Skeletal muscle tissue (tissue), 4 donors: ENCODE data around the gene KCNF1. TPM values are rescaled to one million over a fixed set of nuclear protein-coding genes. Genes with fewer than 3 reads are reported as not detected.

ENCODE experiments used
- H3K27ac ChIP-seq: one replicate; pipeline ENCODE4 v1.7.0; 2013; ENCODE audit warnings: mild to moderate bottlenecking, low read depth, low read length, inconsistent platforms
- H3K27me3 ChIP-seq, 3 donors: one replicate each; pipeline ENCODE4 v1.7.0; 2013; ENCODE audit warnings: low read length in 3 of 3; ENCODE audit not compliant: control insufficient read depth in 3 of 3, insufficient read depth in 3 of 3
- H3K36me3 ChIP-seq, 3 donors: one replicate each; pipeline ENCODE4 v1.7.0; 2013; ENCODE audit warnings: low read length in 3 of 3; ENCODE audit not compliant: control insufficient read depth in 3 of 3, insufficient read depth in 3 of 3
- H3K4me1 ChIP-seq, 3 donors: one replicate each; pipeline ENCODE4 v1.7.0; 2013; ENCODE audit warnings: low read length in 3 of 3, mild to moderate bottlenecking in 3 of 3; ENCODE audit not compliant: control insufficient read depth in 3 of 3, insufficient read depth in 3 of 3
- H3K4me3 ChIP-seq, 3 donors: one replicate each; pipeline ENCODE4 v1.7.0; 2013; ENCODE audit warnings: low read length in 3 of 3
- H3K9ac ChIP-seq, 3 donors: one replicate each; pipeline ENCODE4 v1.7.0; 2013; ENCODE audit warnings: low read length in 3 of 3, mild to moderate bottlenecking in 3 of 3, moderate library complexity in 2 of 3, low read depth in 1 of 3
- H3K9me3 ChIP-seq, 3 donors: one replicate each; pipeline ENCODE4 v1.7.0; 2013; ENCODE audit warnings: low read length in 3 of 3; ENCODE audit not compliant: control insufficient read depth in 3 of 3
- total RNA-seq: library from RNA; depleted of rRNA; stranded (reverse); fragments of >200 nt; gene quantifications from one replicate; pipeline ENCODE4 v1.2.3, GENCODE V29; 2014
- donor health status: Osteomylitis.

Gene KCNF1
- total RNA-seq, 1 donor from 2014 or later: 1.6 TPM

DNA sequence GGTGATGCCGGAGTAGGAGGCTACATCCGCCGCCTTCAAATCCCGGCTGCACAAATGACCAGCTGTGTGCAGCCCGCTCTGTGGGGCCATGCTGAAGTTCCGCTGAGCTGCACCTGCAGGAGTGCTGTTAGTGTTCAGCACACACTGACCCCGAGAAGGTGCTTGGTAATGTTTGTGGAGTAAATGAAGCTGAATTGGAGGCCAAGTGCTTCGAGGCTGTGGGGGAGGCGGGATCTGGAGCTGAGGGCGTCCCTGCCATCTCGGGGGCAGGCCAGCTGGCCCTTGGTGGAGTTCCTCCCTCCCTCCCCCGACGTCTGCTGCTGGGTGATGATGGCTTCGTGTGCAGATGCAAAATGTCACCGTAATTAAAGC, 23.2 kb downstream of the KCNF1 start:
- H3K36me3 ChIP-seq: no peaks in the 10 kb centered on the region
- H3K27me3 ChIP-seq: peaks cover 0 to 12% (median 3%) of the 10 kb centered on the region in 3 donors
- no peak overlapping the region for H3K27ac ChIP-seq
- H3K9me3 ChIP-seq: no peaks in the 10 kb centered on the region
- H3K4me1 ChIP-seq: peaks cover 11 to 20% (median 17%) of the 10 kb centered on the region in 3 donors
- H3K4me3 ChIP-seq: no peak overlapping the region
- no peak overlapping the region for H3K9ac ChIP-seq

DNA sequence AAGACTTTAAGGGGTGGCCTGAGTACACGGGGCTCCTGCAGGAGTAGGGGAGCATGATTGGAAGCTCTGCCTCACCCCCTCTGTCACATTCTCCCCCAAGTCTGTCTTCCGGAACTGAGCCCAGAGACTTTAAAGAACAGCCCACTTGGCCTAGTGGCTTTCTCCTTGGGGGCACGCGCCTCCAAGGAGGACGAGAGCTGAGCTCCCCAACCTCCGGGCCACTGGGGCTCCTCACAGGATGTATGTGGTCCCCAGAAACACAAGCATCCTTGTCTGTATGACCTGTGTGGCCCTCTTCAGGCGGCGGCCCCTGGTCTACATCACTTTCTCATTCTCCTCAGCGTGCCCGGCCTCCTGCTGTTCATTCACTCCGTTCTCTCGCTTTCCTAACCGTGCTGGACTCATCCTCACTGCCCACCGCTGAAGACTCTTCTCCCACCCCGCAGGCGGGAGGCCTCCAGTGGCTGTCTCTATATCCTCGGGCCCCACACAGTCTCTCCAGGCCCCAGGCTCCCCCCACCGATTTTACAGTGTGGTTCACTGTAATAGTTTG, 23.7 kb downstream of the KCNF1 start:
- H3K27ac ChIP-seq: no peak overlapping the region
- H3K9ac ChIP-seq: no peak overlapping the region
- peaks cover 0 to 12% (median 3%) of the 10 kb centered on the region in 3 donors for H3K27me3 ChIP-seq
- peaks cover 11 to 25% (median 21%) of the 10 kb centered on the region in 3 donors for H3K4me1 ChIP-seq
- no peaks in the 10 kb centered on the region for H3K9me3 ChIP-seq
- no peaks in the 10 kb centered on the region for H3K36me3 ChIP-seq
- no peak overlapping the region for H3K4me3 ChIP-seq

DNA sequence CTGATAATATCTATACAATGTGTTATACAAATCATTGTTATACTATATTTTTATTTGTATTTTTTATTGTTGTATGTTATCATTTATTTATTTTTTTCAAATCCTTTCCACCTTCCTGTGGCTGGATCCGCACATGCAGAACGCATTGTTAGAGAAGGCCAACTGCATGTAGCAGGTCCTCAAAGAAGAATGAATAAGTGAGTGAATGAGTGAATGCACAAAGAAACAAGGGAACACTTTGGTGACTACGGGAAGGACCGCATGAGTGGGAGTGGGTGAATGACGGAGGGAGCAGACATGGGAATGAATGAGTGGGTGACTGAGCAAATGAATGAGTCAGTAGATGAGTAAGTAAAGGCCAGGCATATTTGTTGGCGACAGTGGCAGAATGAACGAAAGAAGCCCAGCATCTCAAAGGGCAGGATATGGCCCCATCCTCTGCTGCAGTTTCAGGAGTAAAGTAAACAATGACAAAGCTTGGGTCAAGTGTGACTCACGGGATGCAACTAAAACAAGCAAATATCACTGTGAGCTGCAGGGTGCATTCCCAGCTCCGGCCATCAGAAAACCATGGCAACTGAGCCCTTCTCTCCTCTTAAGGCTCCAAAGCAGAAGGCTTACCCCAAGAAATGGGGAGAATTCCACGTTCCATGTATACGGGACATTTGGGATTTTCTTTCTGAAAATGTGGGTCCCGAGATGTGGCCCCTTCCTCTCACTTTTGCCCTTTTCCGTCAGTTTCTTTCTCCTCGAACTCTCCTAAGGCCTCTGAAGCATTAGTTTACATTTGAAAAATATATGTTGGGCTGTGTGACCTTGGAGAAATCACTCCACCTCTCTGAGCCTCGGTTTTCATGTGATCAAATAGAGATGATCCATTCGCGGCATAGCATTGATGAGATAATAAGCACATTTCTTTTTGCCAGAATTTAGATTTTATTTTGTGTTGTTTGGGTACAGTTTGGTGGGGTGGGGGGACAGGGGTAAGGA, 24.5 kb downstream of the KCNF1 start:
- no peaks in the 10 kb centered on the region for H3K36me3 ChIP-seq
- H3K27me3 ChIP-seq: peaks cover 0 to 12% (median 3%) of the 10 kb centered on the region in 3 donors
- H3K9ac ChIP-seq: no peak overlapping the region

DNA sequence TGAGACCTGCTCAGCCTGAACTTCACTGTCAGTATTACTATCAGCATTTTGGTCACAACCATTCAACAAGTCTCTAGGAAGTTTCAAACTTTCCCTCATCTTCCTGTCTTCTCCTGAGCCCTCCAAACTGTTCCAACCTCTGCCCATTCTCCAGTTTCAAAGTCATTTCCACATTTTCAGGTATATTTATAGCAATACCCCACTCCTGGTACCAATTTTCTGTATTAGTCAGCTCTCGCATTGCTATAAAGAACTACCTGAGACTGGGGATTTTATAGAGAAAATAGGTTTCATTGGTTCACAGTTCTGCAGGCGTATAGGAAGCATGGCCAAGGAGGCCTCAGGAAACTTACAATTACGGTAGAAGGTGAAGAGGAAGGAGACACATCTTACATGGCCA, 27.3 kb downstream of the KCNF1 start:
- no peaks in the 10 kb centered on the region for H3K9me3 ChIP-seq
- no peak overlapping the region for H3K4me3 ChIP-seq
- no peak overlapping the region for H3K9ac ChIP-seq
- no peaks in the 10 kb centered on the region for H3K36me3 ChIP-seq
- no peak overlapping the region for H3K27ac ChIP-seq
- peaks cover 0 to 12% (median 0%) of the 10 kb centered on the region in 3 donors for H3K27me3 ChIP-seq
- H3K4me1 ChIP-seq: peaks cover 4 to 31% (median 26%) of the 10 kb centered on the region in 3 donors

More for the DNA sequence above, 24.5 kb downstream of the KCNF1 start:
- H3K4me1 ChIP-seq: peaks cover 11 to 33% (median 28%) of the 10 kb centered on the region in 3 donors
- H3K27ac ChIP-seq: no peak overlapping the region
- H3K4me3 ChIP-seq: no peak overlapping the region
- H3K9me3 ChIP-seq: no peaks in the 10 kb centered on the region

DNA sequence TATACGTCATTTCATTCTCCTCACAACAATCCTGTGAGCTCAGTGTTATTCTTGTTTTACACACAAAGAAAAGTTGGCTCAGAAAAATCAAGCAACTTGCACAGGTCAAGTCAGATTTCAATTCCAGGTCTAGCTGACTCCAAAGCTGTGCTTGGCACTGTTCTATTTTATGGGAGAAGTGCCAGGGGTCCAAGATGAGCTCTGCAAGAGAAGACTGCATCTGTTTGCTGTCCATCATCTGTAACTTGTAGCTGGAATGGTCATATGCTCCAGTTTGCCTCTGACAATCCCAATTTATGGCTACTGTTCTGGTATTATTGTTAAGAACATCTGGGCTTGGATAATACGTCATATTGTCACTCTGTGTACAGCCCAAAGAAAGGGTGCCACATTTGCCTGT, 28.9 kb downstream of the KCNF1 start:
- H3K4me3 ChIP-seq: no peak overlapping the region
- peaks cover 4 to 31% (median 26%) of the 10 kb centered on the region in 3 donors for H3K4me1 ChIP-seq
- H3K9ac ChIP-seq: no peak overlapping the region
- no peaks in the 10 kb centered on the region for H3K9me3 ChIP-seq
- H3K36me3 ChIP-seq: no peaks in the 10 kb centered on the region
- H3K27me3 ChIP-seq: peaks cover 0 to 8% (median 4%) of the 10 kb centered on the region in 3 donors
- no peak overlapping the region for H3K27ac ChIP-seq

DNA sequence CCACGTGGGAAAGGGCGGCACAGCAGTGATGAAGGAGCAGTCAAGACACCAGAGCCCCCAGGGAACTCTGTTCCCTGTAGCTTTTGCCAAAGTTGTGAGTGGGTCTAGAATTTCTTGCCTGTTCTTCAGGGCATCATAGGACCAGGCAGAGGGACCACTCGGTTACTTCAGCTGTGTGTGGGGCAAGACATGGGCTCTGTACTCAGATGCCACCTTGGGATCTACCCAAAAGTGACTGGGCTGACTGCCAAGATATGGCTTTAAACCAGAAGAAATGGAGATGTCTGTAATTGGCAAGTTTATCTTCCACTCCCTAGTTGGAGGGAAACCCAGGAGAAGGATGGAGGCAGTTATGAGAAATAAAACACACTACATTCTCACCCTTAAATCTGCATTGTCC, 29.6 kb downstream of the KCNF1 start:
- peaks cover 4 to 31% (median 26%) of the 10 kb centered on the region in 3 donors for H3K4me1 ChIP-seq
- H3K4me3 ChIP-seq: no peak overlapping the region
- no peak overlapping the region for H3K27ac ChIP-seq
- H3K27me3 ChIP-seq: peaks cover 0 to 10% (median 9%) of the 10 kb centered on the region in 3 donors
- H3K36me3 ChIP-seq: no peaks in the 10 kb centered on the region
- no peaks in the 10 kb centered on the region for H3K9me3 ChIP-seq
- no peak overlapping the region for H3K9ac ChIP-seq

DNA sequence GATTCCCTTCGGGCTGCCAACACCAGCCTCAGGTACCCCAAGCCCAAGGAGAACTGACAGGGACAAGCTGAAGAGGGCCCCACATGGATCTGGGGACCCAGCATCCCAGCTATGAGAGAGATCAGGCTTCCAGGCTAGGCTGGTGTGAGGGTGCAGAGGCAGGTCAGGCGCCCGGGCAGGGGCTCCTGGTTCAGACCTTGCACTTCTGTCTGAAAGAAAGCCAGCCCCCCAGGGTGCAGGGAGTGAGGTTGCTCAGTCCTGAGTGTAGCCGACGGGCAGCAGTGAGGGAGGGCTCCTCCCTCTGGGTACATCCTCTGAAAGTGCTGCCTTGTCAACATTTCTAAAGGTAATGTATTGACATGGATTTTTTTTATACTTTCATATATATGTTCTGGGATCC, 33.1 kb downstream of the KCNF1 start:
- Histone ChIP-seq H3K4me1 (peaks cover 4 to 30% (median 26%) of the 10 kb centered on the region in 3 donors), H3K9ac (no peak overlapping the region), H3K4me3 (no peak overlapping the region), H3K36me3 (no peaks in the 10 kb centered on the region), H3K27ac (no peak overlapping the region), H3K27me3 (peaks cover 3 to 25% (median 22%) of the 10 kb centered on the region in 3 donors), H3K9me3 (no peaks in the 10 kb centered on the region)

- Histone ChIP-seq H3K9me3 (no peaks in the 10 kb centered on the region), H3K9ac (no peak overlapping the region), H3K36me3 (no peaks in the 10 kb centered on the region), H3K4me1 (peaks cover 4 to 14% (median 14%) of the 10 kb centered on the region in 3 donors), H3K27me3 (peaks cover 3 to 25% (median 25%) of the 10 kb centered on the region in 3 donors), H3K27ac (no peak overlapping the region), H3K4me3 (no peak overlapping the region)
Observed at GRCh38 chr2:10946394-10946793, 34.7 kb downstream of the KCNF1 start.

GRCh38 chr2:10947005-10947440, 35.3 kb downstream of the KCNF1 start:
- H3K27me3 ChIP-seq: peaks cover 3 to 30% (median 25%) of the 10 kb centered on the region in 3 donors
- H3K27ac ChIP-seq: no peak overlapping the region
- no peaks in the 10 kb centered on the region for H3K36me3 ChIP-seq
- no peak overlapping the region for H3K9ac ChIP-seq
- no peak overlapping the region for H3K4me3 ChIP-seq
- peaks cover 3 to 11% (median 10%) of the 10 kb centered on the region in 3 donors for H3K4me1 ChIP-seq
- no peaks in the 10 kb centered on the region for H3K9me3 ChIP-seq
